CD4-positive, alpha-beta T cell (primary cell): ENCODE data around the gene ILK. TPM values are rescaled to one million over a fixed set of nuclear protein-coding genes. Genes with fewer than 3 reads are reported as not detected.

ENCODE experiments used
- ATAC-seq: fragments of 200-7000 bp; cut with Tn5 transposase; one replicate; pipeline ENCODE4 v1.10.0; 2022; ENCODE audit warnings: mild to moderate bottlenecking; ENCODE audit not compliant: poor library complexity
- CTCF ChIA-PET: fragments of 350-600 bp; sonication (Branson Sonifier 250); formaldehyde crosslinking; loops from one replicate; lab custom pipeline; 2021; ENCODE audit warnings: antibody characterized with exemption, inconsistent platforms; lab: Charles Lee
- POLR2A ChIA-PET: fragments of 350-600 bp; sonication (Branson Sonifier 250); formaldehyde crosslinking; loops from one replicate; lab custom pipeline; 2021; ENCODE audit warnings: antibody characterized with exemption, inconsistent platforms; lab: Charles Lee
- DNase-seq, 14 experiments: peaks; one replicate each; pipeline ENCODE4 v3.0.0-alpha.2; 2013 to 2020; ENCODE audit warnings: mixed read lengths in 2 of 14
- H3K27ac ChIP-seq, 2 donors: one replicate each; pipeline versions ENCODE4 v1.5.1 to v1.7.0; 2013; ENCODE audit warnings: low read length in 2 of 2, low read depth in 1 of 2, mild to moderate bottlenecking in 1 of 2
- H3K27me3 ChIP-seq, 2 experiments: 1 replicate in 1 of 2; 2 replicates in 1 of 2; pipeline versions ENCODE4 v1.6.1 to v1.7.0; 2013; ENCODE audit warnings: low read length in 2 of 2, control low read depth in 1 of 2, mild to moderate bottlenecking in 1 of 2, moderate library complexity in 1 of 2; ENCODE audit not compliant: insufficient read depth in 2 of 2, control insufficient read depth in 1 of 2
- H3K36me3 ChIP-seq: one replicate; pipeline ENCODE4 v1.6.1; 2013; ENCODE audit warnings: low read length, control low read depth; ENCODE audit not compliant: insufficient read depth
- H3K4me1 ChIP-seq: one replicate; pipeline ENCODE4 v1.6.1; 2013; ENCODE audit warnings: low read length, control low read depth; ENCODE audit not compliant: insufficient read depth
- H3K4me3 ChIP-seq: one replicate; pipeline ENCODE4 v1.5.1; 2013; ENCODE audit warnings: mild to moderate bottlenecking, low read length, moderate library complexity
- H3K9me3 ChIP-seq, 2 experiments: 1 replicate in 1 of 2; 2 replicates in 1 of 2; pipeline versions ENCODE4 v1.6.1 to v1.7.0; 2013; ENCODE audit warnings: low read length in 2 of 2, mild to moderate bottlenecking in 2 of 2, control low read depth in 1 of 2, moderate library complexity in 1 of 2; ENCODE audit not compliant: control insufficient read depth in 1 of 2, insufficient read depth in 1 of 2
- H3K27ac Mint-ChIP-seq: one replicate; pipeline ENCODE4 v1.8.0; 2020; ENCODE audit warnings: mixed read lengths
- H3K27me3 Mint-ChIP-seq: one replicate; pipeline ENCODE4 v1.8.0; 2021; ENCODE audit warnings: mixed read lengths
- H3K36me3 Mint-ChIP-seq: one replicate; pipeline ENCODE4 v1.8.0; 2021; ENCODE audit warnings: low read depth, mixed read lengths
- H3K4me1 Mint-ChIP-seq: one replicate; pipeline ENCODE4 v1.8.0; 2021; ENCODE audit warnings: low read depth, mixed read lengths
- H3K4me3 Mint-ChIP-seq: one replicate; pipeline ENCODE4 v1.8.0; 2020; ENCODE audit warnings: mild to moderate bottlenecking, mixed read lengths
- H3K9me3 Mint-ChIP-seq: one replicate; pipeline ENCODE4 v1.8.0; 2020; ENCODE audit warnings: mixed read lengths
- intact Hi-C, 2 experiments: fragments of 100-400 bp; cut with DNase I in 1 of 2; cut with micrococcal nuclease in 1 of 2; formaldehyde crosslinking; loops; one replicate each; pipeline versions ENCODE4 v1.15.1 to v1.9.0; 2023 to 2025; cut with DNase I, micrococcal nuclease
- total RNA-seq, 174 experiments: library from RNA in 2 of 174; stranded (reverse) in 2 of 174; gene quantifications; one replicate each; pipeline ENCODE4 v1.2.3 and lab custom pipeline; 2021 to 2026
- TF ChIP-seq, protein P1 (sequence below): fragments of 200-600 bp; IDR thresholded peaks from one replicate; pipeline ENCODE4 v1.8.0; 2022; ENCODE audit warnings: antibody characterized with exemption, mild to moderate bottlenecking

The ILK gene
- total RNA-seq, 2 experiments from 2014 or later = 19.2 to 21.0 TPM

DNA sequence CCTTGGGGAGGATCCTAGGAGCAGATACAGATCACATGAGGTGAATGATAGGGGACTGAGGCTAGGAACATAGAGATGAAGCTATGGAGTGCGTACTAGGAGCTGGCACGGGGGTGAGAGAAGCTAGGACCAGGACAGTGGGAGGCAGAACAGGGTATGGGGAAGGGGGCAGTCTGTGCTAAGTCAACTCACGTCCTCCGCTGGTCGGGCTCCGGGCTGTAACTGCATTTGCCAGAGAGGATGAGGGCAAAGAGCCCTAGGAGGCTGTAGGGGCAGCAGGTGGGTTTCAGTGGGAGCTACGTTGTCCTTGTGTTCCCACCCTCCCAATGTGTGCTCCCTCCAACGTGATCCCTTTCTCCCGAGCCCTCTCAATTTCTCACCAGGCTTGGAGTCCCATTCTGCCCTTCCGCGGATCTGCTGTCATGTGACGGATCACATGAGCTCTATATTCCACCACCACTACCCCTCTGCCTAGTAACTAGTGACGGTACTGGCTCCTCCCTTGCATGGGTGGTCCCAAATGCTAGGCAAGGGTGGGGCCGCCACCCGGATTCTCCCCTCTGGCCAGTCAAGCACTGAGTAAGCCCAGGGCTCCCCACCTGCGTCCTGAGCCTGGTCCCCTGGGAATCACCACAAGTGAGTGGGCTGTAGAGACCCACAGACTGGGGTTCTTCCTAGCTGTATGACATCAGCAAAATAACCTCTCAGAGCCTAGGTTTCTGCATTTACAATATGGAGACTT is 15.6 kb downstream of the ILK start, which contains the start of gene TPP1:
Gene TPP1 (minus strand): TSS at position 419 of the 742 bp plus-strand sequence. CDS start 22 bp downstream, at position 397.
- H3K4me3 ChIP-seq = peak within 1 kb of the TSS; percentile 85
- peak; percentile 92 for ATAC-seq

DNA sequence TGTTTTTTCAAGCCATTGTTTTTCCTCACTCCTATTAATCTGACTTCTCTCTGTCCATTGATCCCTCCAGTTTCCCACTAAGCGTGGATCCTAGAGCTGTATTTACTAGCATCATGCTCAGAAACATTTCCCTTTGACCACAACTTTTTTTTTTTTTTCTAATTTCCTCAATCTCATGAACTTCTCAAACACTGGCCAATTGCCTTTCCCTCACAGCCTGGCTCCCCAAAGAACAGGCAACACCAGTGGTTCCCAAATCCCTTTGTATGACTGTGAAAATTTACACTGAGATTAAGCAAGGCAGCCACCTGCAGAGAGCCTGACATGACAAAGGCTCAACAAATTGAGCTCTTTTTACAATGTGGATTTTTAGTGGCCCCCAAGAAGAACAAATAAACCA is 17.1 kb downstream of the ILK start:
- Histone ChIP-seq H3K27ac (no peak overlapping the region), H3K9me3 (no peaks in the 10 kb centered on the region), H3K27me3 (no peaks in the 10 kb centered on the region), H3K4me1 (peaks cover 30% of the 10 kb centered on the region), H3K4me3 (no peak overlapping the region), H3K36me3 (peaks cover 16% of the 10 kb centered on the region)
- POLR2A ChIA-PET = interaction anchor here (2.2 to 4.4 kb wide), 2 partner anchors 9 to 26 kb away, joined by 15 to 41 read pairs; partner anchors contain the start of gene TAF10
- intact Hi-C loops = no loop called here
- H3K27ac Mint-ChIP-seq = no peak overlapping the region
- CTCF ChIA-PET = interaction anchor here (4.0 kb wide), 1 partner anchor 16 kb away, joined by 21 read pairs; the partner anchor contains the start of gene ILK
- H3K9me3 Mint-ChIP-seq = no peaks in the 10 kb centered on the region
- no peak overlapping the region for H3K4me3 Mint-ChIP-seq
- ATAC-seq (no peak), DNase-seq (no peak)
- H3K27me3 Mint-ChIP-seq = no peaks in the 10 kb centered on the region
- TF ChIP-seq, protein P1, sequence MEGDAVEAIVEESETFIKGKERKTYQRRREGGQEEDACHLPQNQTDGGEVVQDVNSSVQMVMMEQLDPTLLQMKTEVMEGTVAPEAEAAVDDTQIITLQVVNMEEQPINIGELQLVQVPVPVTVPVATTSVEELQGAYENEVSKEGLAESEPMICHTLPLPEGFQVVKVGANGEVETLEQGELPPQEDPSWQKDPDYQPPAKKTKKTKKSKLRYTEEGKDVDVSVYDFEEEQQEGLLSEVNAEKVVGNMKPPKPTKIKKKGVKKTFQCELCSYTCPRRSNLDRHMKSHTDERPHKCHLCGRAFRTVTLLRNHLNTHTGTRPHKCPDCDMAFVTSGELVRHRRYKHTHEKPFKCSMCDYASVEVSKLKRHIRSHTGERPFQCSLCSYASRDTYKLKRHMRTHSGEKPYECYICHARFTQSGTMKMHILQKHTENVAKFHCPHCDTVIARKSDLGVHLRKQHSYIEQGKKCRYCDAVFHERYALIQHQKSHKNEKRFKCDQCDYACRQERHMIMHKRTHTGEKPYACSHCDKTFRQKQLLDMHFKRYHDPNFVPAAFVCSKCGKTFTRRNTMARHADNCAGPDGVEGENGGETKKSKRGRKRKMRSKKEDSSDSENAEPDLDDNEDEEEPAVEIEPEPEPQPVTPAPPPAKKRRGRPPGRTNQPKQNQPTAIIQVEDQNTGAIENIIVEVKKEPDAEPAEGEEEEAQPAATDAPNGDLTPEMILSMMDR = no peak
- H3K4me1 Mint-ChIP-seq = peaks cover 6% of the 10 kb centered on the region
- H3K36me3 Mint-ChIP-seq = peaks cover 16% of the 10 kb centered on the region

More for the DNA sequence above, 15.6 kb downstream of the ILK start, which contains the start of gene TPP1:
- no peaks in the 10 kb centered on the region for H3K9me3 ChIP-seq
- POLR2A ChIA-PET = interaction anchor here (0.8 to 4.4 kb wide), 24 partner anchors 8 to 216 kb away, joined by 3 to 52 read pairs (median 6); partner anchors contain the start of genes ARFIP2, DCHS1, ILK and MRPL17
- H3K27me3 Mint-ChIP-seq = no peaks in the 10 kb centered on the region
- TF ChIP-seq, protein P1 = no peak
- intact Hi-C loops = loop anchor here in 1 of 2 experiments (1.0 to 10.0 kb wide), 6 partner anchors 16 to 384 kb away; partner anchors contain the start of genes APBB1, ARFIP2, CNGA4 and FHIP1B
- H3K4me3 Mint-ChIP-seq = no peak within 1 kb of the TSS
- DNase-seq = peak; percentile 73 to 96 (median 84)
- peaks cover 30% of the 10 kb centered on the region for H3K4me1 ChIP-seq
- H3K9me3 Mint-ChIP-seq = no peaks in the 10 kb centered on the region
- no peak within 1 kb of the TSS for H3K27ac Mint-ChIP-seq
- H3K4me1 Mint-ChIP-seq = peaks cover 8% of the 10 kb centered on the region
- peaks cover 29% of the 10 kb centered on the region for H3K36me3 ChIP-seq
- peak within 1 kb of the TSS; percentile 73 to 94 for H3K27ac ChIP-seq
- H3K36me3 Mint-ChIP-seq = peaks cover 11% of the 10 kb centered on the region
- no peaks in the 10 kb centered on the region for H3K27me3 ChIP-seq
- CTCF ChIA-PET = interaction anchor here (0.9 to 4.0 kb wide), 7 partner anchors 15 to 137 kb away, joined by 3 to 30 read pairs (median 4); partner anchors contain the start of genes ILK and MRPL17

DNA sequence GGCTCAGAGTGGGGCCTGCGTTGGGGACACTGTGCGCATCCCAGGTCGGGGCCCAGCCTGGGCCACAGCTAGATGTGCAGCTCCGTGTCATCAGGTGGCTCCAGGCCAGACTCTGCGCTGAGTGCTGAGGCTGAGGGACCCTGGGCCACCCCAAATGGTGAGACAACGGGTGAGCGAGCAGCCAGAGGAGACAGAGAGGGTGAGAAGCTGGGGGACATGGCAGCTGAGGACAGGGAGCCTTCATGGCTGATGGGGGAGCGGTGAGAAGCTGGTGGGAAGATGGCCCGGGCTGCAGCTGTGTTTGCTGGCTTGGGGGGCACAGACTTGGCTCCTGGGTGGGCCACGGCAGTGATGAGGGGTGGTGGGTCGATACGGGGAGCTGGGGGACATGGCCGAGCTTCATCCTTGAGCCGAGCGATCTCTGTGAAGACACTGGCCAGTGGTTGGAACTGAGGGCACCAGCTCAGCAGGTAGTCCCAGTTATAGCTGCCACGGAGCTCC is 18.2 kb downstream of the ILK start:
- no peak overlapping the region for H3K27ac Mint-ChIP-seq
- no peaks in the 10 kb centered on the region for H3K9me3 Mint-ChIP-seq
- Histone ChIP-seq H3K27me3 (no peaks in the 10 kb centered on the region), H3K36me3 (peaks cover 8% of the 10 kb centered on the region), H3K27ac (no peak overlapping the region), H3K4me3 (no peak overlapping the region), H3K4me1 (peaks cover 22% of the 10 kb centered on the region), H3K9me3 (no peaks in the 10 kb centered on the region)
- peaks cover 13% of the 10 kb centered on the region for H3K36me3 Mint-ChIP-seq
- ChIA-PET CTCF (interaction anchor here (0.8 kb wide), 1 partner anchor 9 kb away, joined by 3 read pairs; no protein-coding TSS in a partner anchor), POLR2A (interaction anchor here (2.2 to 4.4 kb wide), 2 partner anchors 10 to 24 kb away, joined by 15 to 41 read pairs; partner anchors contain the start of gene TAF10)
- H3K4me1 Mint-ChIP-seq = no peaks in the 10 kb centered on the region
- no peaks in the 10 kb centered on the region for H3K27me3 Mint-ChIP-seq
- no peak overlapping the region for H3K4me3 Mint-ChIP-seq
- peak in 1 of 14 experiments; percentile 15 for DNase-seq
- TF ChIP-seq, protein P1 = no peak
- intact Hi-C loops = no loop called here
- no peak for ATAC-seq
